T-helper 2 cell treated with Interferon-gamma antibody and Interleukin-4, amounts not matched to agents 100 ng/mL and 5 ng/mL, for 36 hours (primary cell): ENCODE data around the gene RPL18. TPM values are rescaled to one million over a fixed set of nuclear protein-coding genes. Genes with fewer than 3 reads are reported as not detected.

Source experiments
- intact Hi-C: fragments of 100-400 bp; cut with micrococcal nuclease; formaldehyde crosslinking; loops from one replicate; pipeline ENCODE4 v1.15.1; 2023
- total RNA-seq: library from RNA; stranded (reverse); gene quantifications from 2 replicates; pipeline ENCODE4 v1.2.3, GENCODE V29; 2022

The RPL18 gene
- total RNA-seq, 1 donor from 2014 or later, result 1,641 TPM

- intact Hi-C loops, result no loop called here
Measured at GRCh38 chr19:48644839-48645619, 26.1 kb upstream of the RPL18 start.

- intact Hi-C loops, result no loop called here
Measured at GRCh38 chr19:48644355-48644754, 25.4 kb upstream of the RPL18 start.

GRCh38 chr19:48642862-48643261 is 23.9 kb upstream of the RPL18 start:
- intact Hi-C loops, result no loop called here

- intact Hi-C loops, result no loop called here
Measured at GRCh38 chr19:48641850-48642249, 22.9 kb upstream of the RPL18 start.

GRCh38 chr19:48639483-48640375 is 20.8 kb upstream of the RPL18 start:
- intact Hi-C loops, result loop anchor here (5.0 to 10.0 kb wide), 2 partner anchors 277 to 325 kb away; partner anchors contain the start of genes FTL, SYNGR4 and TMEM143

- intact Hi-C loops, result loop anchor here (1.0 to 10.0 kb wide), 3 partner anchors 7 to 326 kb away; partner anchors contain the start of genes CA11, FTL, SYNGR4 and TMEM143
Measured at GRCh38 chr19:48638831-48639381, 19.9 kb upstream of the RPL18 start.

- intact Hi-C loops, result loop anchor here (1.0 to 10.0 kb wide), 6 partner anchors 8 to 327 kb away; partner anchors contain the start of genes CA11, FTL, RPL18 and SPHK2
Measured at GRCh38 chr19:48637948-48638830, 19.2 kb upstream of the RPL18 start.

GRCh38 chr19:48637449-48637947 is 18.5 kb upstream of the RPL18 start:
- intact Hi-C loops, result loop anchor here (1.0 to 10.0 kb wide), 5 partner anchors 18 to 327 kb away; partner anchors contain the start of genes FTL, RPL18, SPHK2 and SYNGR4

GRCh38 chr19:48636859-48637448 is 18.0 kb upstream of the RPL18 start, which contains the start of gene DBP:
Gene DBP, minus strand, starts transcription at chr19:48637379. Its CDS starts 385 bp downstream, at chr19:48636994.
- intact Hi-C loops, result loop anchor here (1.0 to 10.0 kb wide), 5 partner anchors 18 to 328 kb away; partner anchors contain the start of genes FTL, RPL18, SPHK2 and SYNGR4

GRCh38 chr19:48635966-48636858 is 17.2 kb upstream of the RPL18 start:
- intact Hi-C loops, result loop anchor here (5.0 to 10.0 kb wide), 2 partner anchors 274 to 329 kb away; partner anchors contain the start of genes FTL, SYNGR4 and TMEM143

GRCh38 chr19:48635263-48635965 is 16.4 kb upstream of the RPL18 start:
- intact Hi-C loops, result loop anchor here (5.0 to 10.0 kb wide), 2 partner anchors 273 to 329 kb away; partner anchors contain the start of genes FTL, SYNGR4 and TMEM143

GRCh38 chr19:48634424-48635262 is 15.7 kb upstream of the RPL18 start:
- intact Hi-C loops, result loop anchor here (1.0 to 10.0 kb wide), 3 partner anchors 10 to 330 kb away; partner anchors contain the start of genes FTL, SYNGR4 and TMEM143

- intact Hi-C loops, result loop anchor here (1.0 to 10.0 kb wide), 2 partner anchors 10 to 331 kb away; partner anchors contain the start of gene FTL
Measured at GRCh38 chr19:48634036-48634342, 15.0 kb upstream of the RPL18 start.

- intact Hi-C loops, result loop anchor here (1.0 to 10.0 kb wide), 2 partner anchors 9 to 331 kb away; partner anchors contain the start of gene FTL
Measured at GRCh38 chr19:48633148-48634035, 14.4 kb upstream of the RPL18 start.

- intact Hi-C loops, result loop anchor here (10.0 kb wide), 1 partner anchor 332 kb away; the partner anchor contains the start of gene FTL
Measured at GRCh38 chr19:48632692-48633147, 13.7 kb upstream of the RPL18 start.
